ENCODE measurements around the gene NFIL3.

DNA sequence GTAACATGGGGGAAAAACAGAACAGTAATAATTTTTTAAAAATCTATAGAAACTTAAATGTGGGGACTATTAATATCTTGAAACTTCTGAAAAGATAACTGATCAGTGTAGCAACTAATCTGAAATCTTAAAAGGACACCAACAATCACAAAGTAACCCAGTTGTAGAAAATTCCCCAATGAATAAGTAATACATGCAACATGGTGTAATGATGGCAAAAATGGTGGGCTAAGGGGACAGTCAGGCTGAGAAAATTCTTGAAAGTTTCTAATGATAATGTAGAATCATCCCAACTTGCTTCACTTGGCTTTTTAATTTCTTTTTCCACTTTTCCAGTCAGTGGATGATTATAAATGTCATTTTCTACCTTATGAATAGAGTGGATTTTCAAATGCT is 5.4 kb downstream of the NFIL3 start:
- TF ChIP-seq, protein P1, sequence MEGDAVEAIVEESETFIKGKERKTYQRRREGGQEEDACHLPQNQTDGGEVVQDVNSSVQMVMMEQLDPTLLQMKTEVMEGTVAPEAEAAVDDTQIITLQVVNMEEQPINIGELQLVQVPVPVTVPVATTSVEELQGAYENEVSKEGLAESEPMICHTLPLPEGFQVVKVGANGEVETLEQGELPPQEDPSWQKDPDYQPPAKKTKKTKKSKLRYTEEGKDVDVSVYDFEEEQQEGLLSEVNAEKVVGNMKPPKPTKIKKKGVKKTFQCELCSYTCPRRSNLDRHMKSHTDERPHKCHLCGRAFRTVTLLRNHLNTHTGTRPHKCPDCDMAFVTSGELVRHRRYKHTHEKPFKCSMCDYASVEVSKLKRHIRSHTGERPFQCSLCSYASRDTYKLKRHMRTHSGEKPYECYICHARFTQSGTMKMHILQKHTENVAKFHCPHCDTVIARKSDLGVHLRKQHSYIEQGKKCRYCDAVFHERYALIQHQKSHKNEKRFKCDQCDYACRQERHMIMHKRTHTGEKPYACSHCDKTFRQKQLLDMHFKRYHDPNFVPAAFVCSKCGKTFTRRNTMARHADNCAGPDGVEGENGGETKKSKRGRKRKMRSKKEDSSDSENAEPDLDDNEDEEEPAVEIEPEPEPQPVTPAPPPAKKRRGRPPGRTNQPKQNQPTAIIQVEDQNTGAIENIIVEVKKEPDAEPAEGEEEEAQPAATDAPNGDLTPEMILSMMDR (conservative IDR thresholded peaks at IDR 0.05; ENCODE audit: low read depth, low read length), result no peak
- TF ChIP-seq RCOR1 (IDR thresholded peaks at IDR 0.05; ENCODE audit: insufficient replicate concordance, low read length) (no peak), BHLHE40 (IDR thresholded peaks at IDR 0.05; ENCODE audit: low read depth, low read length) (no peak), MAFK (IDR thresholded peaks at IDR 0.05; ENCODE audit: low read depth, low read length) (no peak), POLR2A (IDR thresholded peaks at IDR 0.05; ENCODE audit: low read depth, low read length) (no peak), MXI1 (IDR thresholded peaks at IDR 0.05; ENCODE audit: borderline replicate concordance, low read depth, low read length) (no peak), RFX5 (IDR thresholded peaks at IDR 0.05; ENCODE audit: low read depth, low read length) (no peak), NFE2L2 (IDR thresholded peaks at IDR 0.05; ENCODE audit: low read depth, low read length) (no peak), SMC3 (IDR thresholded peaks at IDR 0.05; ENCODE audit: low read depth, low read length) (no peak), CHD1 (IDR thresholded peaks at IDR 0.05; ENCODE audit: low read depth, low read length) (no peak), RAD21 (IDR thresholded peaks at IDR 0.05; ENCODE audit: low read length) (no peak), FOS (IDR thresholded peaks at IDR 0.05; ENCODE audit: low read depth, low read length) (no peak)
- TF ChIP-seq, protein P2, sequence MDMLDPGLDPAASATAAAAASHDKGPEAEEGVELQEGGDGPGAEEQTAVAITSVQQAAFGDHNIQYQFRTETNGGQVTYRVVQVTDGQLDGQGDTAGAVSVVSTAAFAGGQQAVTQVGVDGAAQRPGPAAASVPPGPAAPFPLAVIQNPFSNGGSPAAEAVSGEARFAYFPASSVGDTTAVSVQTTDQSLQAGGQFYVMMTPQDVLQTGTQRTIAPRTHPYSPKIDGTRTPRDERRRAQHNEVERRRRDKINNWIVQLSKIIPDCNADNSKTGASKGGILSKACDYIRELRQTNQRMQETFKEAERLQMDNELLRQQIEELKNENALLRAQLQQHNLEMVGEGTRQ (IDR thresholded peaks at IDR 0.05; ENCODE audit: low read depth, low read length), result no peak
- TF ChIP-seq, protein P3, sequence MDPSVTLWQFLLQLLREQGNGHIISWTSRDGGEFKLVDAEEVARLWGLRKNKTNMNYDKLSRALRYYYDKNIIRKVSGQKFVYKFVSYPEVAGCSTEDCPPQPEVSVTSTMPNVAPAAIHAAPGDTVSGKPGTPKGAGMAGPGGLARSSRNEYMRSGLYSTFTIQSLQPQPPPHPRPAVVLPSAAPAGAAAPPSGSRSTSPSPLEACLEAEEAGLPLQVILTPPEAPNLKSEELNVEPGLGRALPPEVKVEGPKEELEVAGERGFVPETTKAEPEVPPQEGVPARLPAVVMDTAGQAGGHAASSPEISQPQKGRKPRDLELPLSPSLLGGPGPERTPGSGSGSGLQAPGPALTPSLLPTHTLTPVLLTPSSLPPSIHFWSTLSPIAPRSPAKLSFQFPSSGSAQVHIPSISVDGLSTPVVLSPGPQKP (IDR thresholded peaks at IDR 0.05; ENCODE audit: borderline replicate concordance, low read depth, low read length), result no peak
